Measurements from ENCODE around the gene ST8SIA1.

ST8SIA1 gene

GRCh38 chr12:22339691-22340090, 5.2 kb upstream of the ST8SIA1 start:
- TF ChIP-seq FOXP2 (optimal IDR thresholded peaks at IDR 0.05; ENCODE audit: control extremely low read depth, extremely low read length, insufficient read depth) (no peak), POLR2AphosphoS5 (IDR thresholded peaks at IDR 0.05; ENCODE audit: borderline replicate concordance, low read depth, low read length) (no peak), EZH2 (IDR thresholded peaks at IDR 0.05) (no peak)
- no peak overlapping the region for H3K4me3 ChIP-seq
- H3K36me3 ChIP-seq (ENCODE audit: insufficient read depth, low read length) = no peaks in the 10 kb centered on the region
- no peaks in the 10 kb centered on the region for H3K9me3 ChIP-seq (ENCODE audit: low read depth, low read length)
- H3K27ac ChIP-seq = no peak overlapping the region
- no peak overlapping the region for H3K9ac ChIP-seq (ENCODE audit: insufficient read length)
- no peak for DNase-seq (ENCODE audit: low read depth, low spot score)

- no peak for DNase-seq (ENCODE audit: low read depth, low spot score)
- H3K9me3 ChIP-seq (ENCODE audit: low read depth, low read length) = no peaks in the 10 kb centered on the region
- TF ChIP-seq EZH2 (IDR thresholded peaks at IDR 0.05) (no peak), POLR2AphosphoS5 (IDR thresholded peaks at IDR 0.05; ENCODE audit: borderline replicate concordance, low read depth, low read length) (no peak), FOXP2 (optimal IDR thresholded peaks at IDR 0.05; ENCODE audit: control extremely low read depth, extremely low read length, insufficient read depth) (no peak)
- no peak overlapping the region for H3K27ac ChIP-seq
- H3K4me3 ChIP-seq = peak overlapping the region; percentile 78
- no peaks in the 10 kb centered on the region for H3K36me3 ChIP-seq (ENCODE audit: insufficient read depth, low read length)
- H3K9ac ChIP-seq (ENCODE audit: insufficient read length) = no peak overlapping the region
Observed at GRCh38 chr12:22335794-22336166, 1.3 kb upstream of the ST8SIA1 start.

- no peaks in the 10 kb centered on the region for H3K9me3 ChIP-seq (ENCODE audit: low read depth, low read length)
- H3K36me3 ChIP-seq (ENCODE audit: insufficient read depth, low read length) = no peaks in the 10 kb centered on the region
- H3K9ac ChIP-seq (ENCODE audit: insufficient read length) = no peak overlapping the region
- no peak overlapping the region for H3K27ac ChIP-seq
- TF ChIP-seq FOXP2 (optimal IDR thresholded peaks at IDR 0.05; ENCODE audit: control extremely low read depth, extremely low read length, insufficient read depth) (no peak), POLR2AphosphoS5 (IDR thresholded peaks at IDR 0.05; ENCODE audit: borderline replicate concordance, low read depth, low read length) (no peak), EZH2 (IDR thresholded peaks at IDR 0.05) (no peak)
- no peak for DNase-seq (ENCODE audit: low read depth, low spot score)
- H3K4me3 ChIP-seq = peak overlapping the region; percentile 78
Observed at GRCh38 chr12:22333713-22334409, 646 bp downstream of the ST8SIA1 start.

- TF ChIP-seq POLR2AphosphoS5 (IDR thresholded peaks at IDR 0.05; ENCODE audit: borderline replicate concordance, low read depth, low read length) (no peak), EZH2 (IDR thresholded peaks at IDR 0.05) (no peak), FOXP2 (optimal IDR thresholded peaks at IDR 0.05; ENCODE audit: control extremely low read depth, extremely low read length, insufficient read depth) (no peak)
- Histone ChIP-seq H3K9me3 (ENCODE audit: low read depth, low read length) (no peaks in the 10 kb centered on the region), H3K4me3 (no peak overlapping the region), H3K9ac (ENCODE audit: insufficient read length) (no peak overlapping the region), H3K27ac (no peak overlapping the region), H3K36me3 (ENCODE audit: insufficient read depth, low read length) (no peaks in the 10 kb centered on the region)
- DNase-seq (ENCODE audit: low read depth, low spot score) = no peak
Observed at GRCh38 chr12:22333186-22333712, 1.3 kb downstream of the ST8SIA1 start.

- H3K9me3 ChIP-seq (ENCODE audit: low read depth, low read length) = no peaks in the 10 kb centered on the region
- no peaks in the 10 kb centered on the region for H3K36me3 ChIP-seq (ENCODE audit: insufficient read depth, low read length)
- no peak for DNase-seq (ENCODE audit: low read depth, low spot score)
- no peak overlapping the region for H3K9ac ChIP-seq (ENCODE audit: insufficient read length)
- H3K4me3 ChIP-seq = no peak overlapping the region
- H3K27ac ChIP-seq = no peak overlapping the region
- TF ChIP-seq EZH2 (IDR thresholded peaks at IDR 0.05) = no peak
- no peak for TF ChIP-seq POLR2AphosphoS5 (IDR thresholded peaks at IDR 0.05; ENCODE audit: borderline replicate concordance, low read depth, low read length)
- TF ChIP-seq FOXP2 (optimal IDR thresholded peaks at IDR 0.05; ENCODE audit: control extremely low read depth, extremely low read length, insufficient read depth) = no peak
Observed at GRCh38 chr12:22332202-22332601, 2.3 kb downstream of the ST8SIA1 start.

- Histone ChIP-seq H3K9ac (ENCODE audit: insufficient read length) (no peak overlapping the region), H3K4me3 (no peak overlapping the region), H3K27ac (no peak overlapping the region), H3K9me3 (ENCODE audit: low read depth, low read length) (no peaks in the 10 kb centered on the region), H3K36me3 (ENCODE audit: insufficient read depth, low read length) (no peaks in the 10 kb centered on the region)
- no peak for DNase-seq (ENCODE audit: low read depth, low spot score)
- TF ChIP-seq EZH2 (IDR thresholded peaks at IDR 0.05) (no peak), FOXP2 (optimal IDR thresholded peaks at IDR 0.05; ENCODE audit: control extremely low read depth, extremely low read length, insufficient read depth) (no peak), POLR2AphosphoS5 (IDR thresholded peaks at IDR 0.05; ENCODE audit: borderline replicate concordance, low read depth, low read length) (no peak)
Observed at GRCh38 chr12:22329621-22330020, 4.9 kb downstream of the ST8SIA1 start.

- Histone ChIP-seq H3K9ac (ENCODE audit: insufficient read length) (no peak overlapping the region), H3K36me3 (ENCODE audit: insufficient read depth, low read length) (no peaks in the 10 kb centered on the region), H3K9me3 (ENCODE audit: low read depth, low read length) (no peaks in the 10 kb centered on the region), H3K27ac (no peak overlapping the region), H3K4me3 (no peak overlapping the region)
- no peak for TF ChIP-seq FOXP2 (optimal IDR thresholded peaks at IDR 0.05; ENCODE audit: control extremely low read depth, extremely low read length, insufficient read depth)
- no peak for TF ChIP-seq POLR2AphosphoS5 (IDR thresholded peaks at IDR 0.05; ENCODE audit: borderline replicate concordance, low read depth, low read length)
- TF ChIP-seq EZH2 (IDR thresholded peaks at IDR 0.05) = no peak
- no peak for DNase-seq (ENCODE audit: low read depth, low spot score)
Observed at GRCh38 chr12:22325218-22325617, 9.3 kb downstream of the ST8SIA1 start.

GRCh38 chr12:22322091-22322490, 12.4 kb downstream of the ST8SIA1 start:
- no peaks in the 10 kb centered on the region for H3K9me3 ChIP-seq (ENCODE audit: low read depth, low read length)
- TF ChIP-seq FOXP2 (optimal IDR thresholded peaks at IDR 0.05; ENCODE audit: control extremely low read depth, extremely low read length, insufficient read depth) (no peak), EZH2 (IDR thresholded peaks at IDR 0.05) (no peak), POLR2AphosphoS5 (IDR thresholded peaks at IDR 0.05; ENCODE audit: borderline replicate concordance, low read depth, low read length) (no peak)
- H3K36me3 ChIP-seq (ENCODE audit: insufficient read depth, low read length) = no peaks in the 10 kb centered on the region
- H3K9ac ChIP-seq (ENCODE audit: insufficient read length) = no peak overlapping the region
- DNase-seq (ENCODE audit: low read depth, low spot score) = no peak
- H3K4me3 ChIP-seq = no peak overlapping the region
- no peak overlapping the region for H3K27ac ChIP-seq

All from SK-N-MC (cell line).